GM12878 (cell line): ENCODE results near the gene PCK2. TPM values are rescaled to one million over a fixed set of nuclear protein-coding genes. Genes with fewer than 3 reads are reported as not detected.

Source experiments
- ATAC-seq: fragments of 200-7000 bp; cut with Tn5 transposase; 3 replicates; pipeline ENCODE4 v1.9.1; 2020; ENCODE audit warnings: mild to moderate bottlenecking, moderate library complexity
- BruUV-seq: library from RNA; stranded (reverse); fragments of 400-500 nt; replicated peaks from 2 replicates; lab custom pipeline; 2021; lab: Mats Ljungman, UMichigan
- CTCF ChIA-PET: fragments of 300-600 bp; sonication (Branson Sonifier 250); formaldehyde crosslinking; extraction: SDS; loops from one replicate; lab custom pipeline; 2021; ENCODE audit warnings: inconsistent platforms; lab: Yijun Ruan, JAX
- POLR2A ChIA-PET: fragments of 350-600 bp; formaldehyde crosslinking; extraction: SDS; loops from one replicate; lab custom pipeline; 2021; ENCODE audit warnings: inconsistent platforms; lab: Charles Lee
- RAD21 ChIA-PET: fragments of 300-600 bp; sonication (Branson Sonifier 250); formaldehyde crosslinking; loops from one replicate; lab custom pipeline; 2023; ENCODE audit warnings: antibody characterized with exemption; ENCODE audit not compliant: unreplicated experiment; lab: Charles Lee
- SMC1A ChIA-PET: fragments of 300-600 bp; sonication (Branson Sonifier 250); formaldehyde crosslinking; loops from one replicate; lab custom pipeline; 2023; ENCODE audit not compliant: unreplicated experiment, uncharacterized antibody; lab: Charles Lee
- DNase-seq: peaks from one replicate; pipeline ENCODE4 v3.0.0-alpha.2; 2011; ENCODE audit warnings: low read depth, low spot score
- FAIRE-seq: peaks from 3 replicates; lab custom pipeline; 2011; peaks lifted over from hg19 to GRCh38; lab: Jason Lieb, UNC
- H2AFZ ChIP-seq: 2 replicates; pipeline ENCODE4 v1.6.0; 2011; ENCODE audit warnings: low read depth, low read length, control low read depth; ENCODE audit not compliant: control insufficient read depth
- H3K27ac ChIP-seq: 2 replicates; pipeline ENCODE4 v1.5.1; 2011; ENCODE audit warnings: control low read depth; ENCODE audit not compliant: control insufficient read depth, insufficient read depth
- H3K27me3 ChIP-seq, 2 experiments: replicated peaks in 1 of 2; 2 replicates each; pipeline versions ENCODE4 v1.6.0 to v1.6.1; 2011; ENCODE audit warnings: low read length in 1 of 2; ENCODE audit not compliant: control insufficient read depth in 2 of 2, insufficient read depth in 2 of 2
- H3K36me3 ChIP-seq, 2 experiments: 2 replicates each; pipeline ENCODE4 v1.5.1; 2011; ENCODE audit warnings: low read length in 1 of 2; ENCODE audit not compliant: control insufficient read depth in 2 of 2, insufficient read depth in 2 of 2
- H3K4me1 ChIP-seq: 2 replicates; pipeline ENCODE4 v1.6.1; 2011; ENCODE audit warnings: mild to moderate bottlenecking, low read length, moderate library complexity, mixed read lengths; ENCODE audit not compliant: control insufficient read depth, insufficient read depth
- H3K4me2 ChIP-seq: 2 replicates; pipeline ENCODE4 v1.6.0; 2011; ENCODE audit warnings: control low read depth; ENCODE audit not compliant: control insufficient read depth, insufficient read depth
- H3K4me3 ChIP-seq: fragments of 200-600 bp; sonication (generic); 2 replicates; pipeline ENCODE4 v1.5.1; 2016
- H3K79me2 ChIP-seq: 2 replicates; pipeline ENCODE4 v1.6.0; 2011; ENCODE audit warnings: low read length; ENCODE audit not compliant: control insufficient read depth, insufficient read depth
- H3K9ac ChIP-seq: 2 replicates; pipeline ENCODE4 v1.8.0; 2011; ENCODE audit warnings: low read length, control low read depth, mixed read lengths; ENCODE audit not compliant: control insufficient read depth, insufficient read depth
- H3K9me3 ChIP-seq: replicated peaks from 3 replicates; pipeline ENCODE4 v1.5.1; 2011; ENCODE audit warnings: mild to moderate bottlenecking, low read length; ENCODE audit not compliant: control insufficient read depth, insufficient read depth
- H4K20me1 ChIP-seq: 2 replicates; pipeline ENCODE4 v1.6.0; 2011; ENCODE audit not compliant: control insufficient read depth, insufficient read depth
- ATF2 ChIP-seq: IDR thresholded peaks from 2 replicates; pipeline ENCODE4 v1.6.1; 2012; ENCODE audit warnings: low read length, inconsistent platforms
- JUNB ChIP-seq: IDR thresholded peaks from 2 replicates; pipeline ENCODE4 v1.6.1; 2016; ENCODE audit warnings: antibody characterized with exemption, mild to moderate bottlenecking
- NR2C1 ChIP-seq: fragments of 450-650 bp; IDR thresholded peaks from 2 replicates; pipeline ENCODE4 v1.6.1; 2017; ENCODE audit warnings: antibody characterized with exemption, mild to moderate bottlenecking, moderate library complexity
- STAT3 ChIP-seq: IDR thresholded peaks from 2 replicates; pipeline ENCODE4 v1.6.1; 2011; ENCODE audit warnings: low read depth, low read length, improper control_type of control experiment
- WGBS: methylation state at CpG from one replicate; pipeline ENCODE4 v1.1.6; 2016; ENCODE audit warnings: low lambda C conversion rate; ENCODE audit not compliant: insufficient replicate concordance, insufficient coverage; ENCODE audit errors: missing lambda C conversion rate; 5-methylcytosine and 5-hydroxymethylcytosine counted together
- in situ Hi-C: fragments of 300-500 bp; cut with MboI; formaldehyde crosslinking; loops from 9 replicates; pipeline ENCODE4 v1.14.3; 2018; ENCODE audit warnings: mixed read lengths
- intact Hi-C: fragments of 100-400 bp; cut with micrococcal nuclease; formaldehyde crosslinking; loops from one replicate; pipeline ENCODE4 v1.14.2; 2022; ENCODE audit not compliant: unreplicated experiment
- polyA plus RNA-seq, 11 experiments: library from polyadenylated mRNA; depleted of rRNA in 4 of 11; unstranded in 6 of 11; stranded (reverse) in 5 of 11; fragments of >200 nt; fragmentation: Nextera tagmentation in 4 of 11; fragmentation: Illumina TruSeq in 1 of 11; extraction: Ambion mirVana in 4 of 11; extraction: Trizol in 1 of 11; gene quantifications; 1 replicate in 1 of 11; 2 replicates in 10 of 11; pipeline versions ENCODE4 v1.2.1 to v1.2.3, GENCODE V29; 2011 to 2016; ENCODE audit warnings: inconsistent platforms in 2 of 11, missing spikeins in 2 of 11, low read depth in 1 of 11
- total RNA-seq, 4 experiments: library from RNA; depleted of rRNA in 3 of 4; stranded (reverse); fragments of >200 nt in 3 of 4; fragmentation: Illumina TruSeq in 1 of 4; extraction: Trizol in 1 of 4; gene quantifications; 2 replicates each; pipeline versions ENCODE4 v1.2.1 to v1.2.3, GENCODE V29; 2013 to 2021
- TF ChIP-seq, protein P1 (sequence below): fragments of 450-650 bp; IDR thresholded peaks from 2 replicates; pipeline ENCODE4 v1.6.1; 2017; ENCODE audit warnings: mild to moderate bottlenecking, moderate library complexity

Gene PCK2
- total and polyA plus RNA-seq, 10 of the 15 experiments (the other 5 are each of a cell fraction or from before 2014, with no cell fraction given) = 6.6 to 110 (median 44.6) TPM

GRCh38 chr14:24121210-24121609, 27.1 kb downstream of the PCK2 start:
- no TSS peak for BruUV-seq
- H3K9me3 ChIP-seq = no peaks in the 10 kb centered on the region
- CTCF ChIA-PET = interaction anchor here (1.2 kb wide), 1 partner anchor 186 kb away, joined by 3 read pairs; the partner anchor contains the start of gene CIDEB
- H3K36me3 ChIP-seq = peaks cover 16 to 27% of the 10 kb centered on the region in 2 experiments
- H2AFZ ChIP-seq = no peak overlapping the region
- DNase-seq (no peak), FAIRE-seq (no peak), ATAC-seq (no peak)
- 97% methylated on average over 8 of the region's 8 CpGs for WGBS
- SMC1A ChIA-PET = no interaction called here
- in situ Hi-C loops (loop anchor here (25.0 kb wide), 1 partner anchor 809 kb away; the partner anchor contains the start of genes BCL2L2, PABPN1 and PPP1R3E), intact Hi-C loops (no loop called here)
- H3K4me2 ChIP-seq = no peak overlapping the region
- POLR2A ChIA-PET = interaction anchor here (1.5 to 17.1 kb wide), 2 partner anchors 15 kb away, joined by 3 to 276 read pairs; partner anchors contain the start of genes EMC9, FITM1 and PSME1
- no peak overlapping the region for H3K27ac ChIP-seq
- H3K4me3 ChIP-seq = no peak overlapping the region
- peaks cover 5% of the 10 kb centered on the region for H3K79me2 ChIP-seq
- H3K9ac ChIP-seq = no peak overlapping the region
- no peaks in the 10 kb centered on the region for H4K20me1 ChIP-seq
- no peaks in the 10 kb centered on the region for H3K27me3 ChIP-seq
- RAD21 ChIA-PET = no interaction called here
- TF ChIP-seq, protein P1, sequence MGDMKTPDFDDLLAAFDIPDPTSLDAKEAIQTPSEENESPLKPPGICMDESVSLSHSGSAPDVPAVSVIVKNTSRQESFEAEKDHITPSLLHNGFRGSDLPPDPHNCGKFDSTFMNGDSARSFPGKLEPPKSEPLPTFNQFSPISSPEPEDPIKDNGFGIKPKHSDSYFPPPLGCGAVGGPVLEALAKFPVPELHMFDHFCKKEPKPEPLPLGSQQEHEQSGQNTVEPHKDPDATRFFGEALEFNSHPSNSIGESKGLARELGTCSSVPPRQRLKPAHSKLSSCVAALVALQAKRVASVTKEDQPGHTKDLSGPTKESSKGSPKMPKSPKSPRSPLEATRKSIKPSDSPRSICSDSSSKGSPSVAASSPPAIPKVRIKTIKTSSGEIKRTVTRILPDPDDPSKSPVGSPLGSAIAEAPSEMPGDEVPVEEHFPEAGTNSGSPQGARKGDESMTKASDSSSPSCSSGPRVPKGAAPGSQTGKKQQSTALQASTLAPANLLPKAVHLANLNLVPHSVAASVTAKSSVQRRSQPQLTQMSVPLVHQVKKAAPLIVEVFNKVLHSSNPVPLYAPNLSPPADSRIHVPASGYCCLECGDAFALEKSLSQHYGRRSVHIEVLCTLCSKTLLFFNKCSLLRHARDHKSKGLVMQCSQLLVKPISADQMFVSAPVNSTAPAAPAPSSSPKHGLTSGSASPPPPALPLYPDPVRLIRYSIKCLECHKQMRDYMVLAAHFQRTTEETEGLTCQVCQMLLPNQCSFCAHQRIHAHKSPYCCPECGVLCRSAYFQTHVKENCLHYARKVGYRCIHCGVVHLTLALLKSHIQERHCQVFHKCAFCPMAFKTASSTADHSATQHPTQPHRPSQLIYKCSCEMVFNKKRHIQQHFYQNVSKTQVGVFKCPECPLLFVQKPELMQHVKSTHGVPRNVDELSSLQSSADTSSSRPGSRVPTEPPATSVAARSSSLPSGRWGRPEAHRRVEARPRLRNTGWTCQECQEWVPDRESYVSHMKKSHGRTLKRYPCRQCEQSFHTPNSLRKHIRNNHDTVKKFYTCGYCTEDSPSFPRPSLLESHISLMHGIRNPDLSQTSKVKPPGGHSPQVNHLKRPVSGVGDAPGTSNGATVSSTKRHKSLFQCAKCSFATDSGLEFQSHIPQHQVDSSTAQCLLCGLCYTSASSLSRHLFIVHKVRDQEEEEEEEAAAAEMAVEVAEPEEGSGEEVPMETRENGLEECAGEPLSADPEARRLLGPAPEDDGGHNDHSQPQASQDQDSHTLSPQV = no peak
- TF ChIP-seq STAT3 (no peak), ATF2 (no peak), NR2C1 (no peak), JUNB (no peak)
- peaks cover 18% of the 10 kb centered on the region for H3K4me1 ChIP-seq
